ELR (cell line): ENCODE data around the gene OR2A12.
"Not testable (repeated sequence)": the region's sequence is repeated elsewhere in the genome, so short reads cannot be mapped to it uniquely, and the experiment has no call there.

Experiments
- DNase-seq: peaks from one replicate; pipeline ENCODE4 v3.0.0-alpha.2; 2015; ENCODE audit warnings: low read depth

OR2A12 gene

DNA sequence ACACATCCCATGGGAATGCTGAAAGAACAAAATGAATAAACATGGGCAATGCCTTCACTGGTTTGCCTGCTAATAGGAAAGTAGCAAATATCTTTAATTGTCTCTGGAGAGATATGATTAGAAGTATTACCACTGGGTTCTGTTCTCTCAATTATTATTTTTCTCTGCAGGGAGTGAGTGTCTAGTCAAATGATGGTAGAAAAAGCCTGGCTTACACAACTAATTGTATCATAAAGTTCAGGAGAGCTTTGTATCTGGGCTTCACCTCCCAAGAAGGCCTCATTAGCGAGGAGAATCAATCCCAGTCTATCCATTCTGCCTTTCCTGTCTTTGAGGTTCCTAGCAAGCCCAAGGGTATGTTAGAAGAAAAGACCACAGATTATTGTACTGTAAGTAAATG, 36.8 kb downstream of the OR2A12 start, which contains the start of gene OR2A14:
Gene OR2A14, plus strand, starts transcription at position 301 of the 400 bp plus-strand sequence. CDS start 5,937 bp downstream, outside the sequence.
- DNase-seq: no peak

- DNase-seq: peak; percentile 67
These were observed 41.7 kb downstream of the OR2A12 start for GRCh38 chr7:144127714-144128334.

DNA sequence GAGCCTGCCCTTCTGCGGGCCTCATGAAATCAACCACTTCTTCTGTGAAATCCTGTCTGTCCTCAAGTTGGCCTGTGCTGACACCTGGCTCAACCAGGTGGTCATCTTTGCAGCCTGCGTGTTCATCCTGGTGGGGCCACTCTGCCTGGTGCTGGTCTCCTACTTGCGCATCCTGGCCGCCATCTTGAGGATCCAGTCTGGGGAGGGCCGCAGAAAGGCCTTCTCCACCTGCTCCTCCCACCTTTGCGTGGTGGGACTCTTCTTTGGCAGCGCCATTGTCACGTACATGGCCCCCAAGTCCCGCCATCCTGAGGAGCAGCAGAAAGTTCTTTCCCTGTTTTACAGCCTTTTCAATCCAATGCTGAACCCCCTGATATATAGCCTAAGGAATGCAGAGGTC, 43.5 kb downstream of the OR2A12 start:
- DNase-seq: not testable (repeated sequence)

GRCh38 chr7:144130730-144131129, 44.7 kb downstream of the OR2A12 start:
- no peak for DNase-seq

DNA sequence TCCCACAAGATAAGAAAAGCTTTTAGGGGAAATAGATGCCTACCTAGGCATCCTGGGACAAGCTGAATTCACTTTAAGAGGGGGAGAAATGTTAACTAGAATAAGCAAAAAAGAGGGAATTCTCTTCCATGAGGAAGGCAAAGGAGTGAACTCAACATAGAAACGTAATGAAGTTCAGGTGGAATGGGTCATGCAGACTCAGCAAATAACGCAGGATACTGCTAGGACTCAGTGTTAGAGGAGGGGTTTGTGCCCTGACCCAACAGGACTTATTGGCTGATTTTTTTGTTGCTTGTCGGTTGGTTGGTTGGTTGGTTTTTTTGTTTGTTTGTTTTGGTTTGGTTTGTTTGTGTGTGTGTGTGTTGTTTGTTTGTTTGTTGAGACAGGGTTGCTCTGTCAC, 46.2 kb downstream of the OR2A12 start:
- no peak for DNase-seq

DNA sequence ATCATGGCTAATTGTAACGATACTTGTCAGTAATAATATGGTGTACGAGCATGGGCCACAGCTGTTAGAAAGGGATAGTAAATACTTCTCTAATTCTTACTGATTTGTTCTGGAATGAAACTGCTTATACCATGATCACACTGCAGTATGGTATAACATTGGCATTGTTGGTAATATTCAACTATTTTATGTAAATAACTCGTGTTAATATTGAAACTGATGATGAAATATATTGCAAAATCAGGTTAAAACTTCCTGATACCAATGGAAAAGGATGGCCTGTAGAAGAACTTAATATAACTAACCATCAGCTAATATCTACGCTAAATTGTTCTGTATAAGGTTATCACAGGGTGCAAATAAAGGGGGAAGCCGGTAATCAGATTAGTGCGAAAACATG, 47.2 kb downstream of the OR2A12 start:
- no peak for DNase-seq

- no peak for DNase-seq
These were observed 48.0 kb downstream of the OR2A12 start for GRCh38 chr7:144134116-144134515.

DNA sequence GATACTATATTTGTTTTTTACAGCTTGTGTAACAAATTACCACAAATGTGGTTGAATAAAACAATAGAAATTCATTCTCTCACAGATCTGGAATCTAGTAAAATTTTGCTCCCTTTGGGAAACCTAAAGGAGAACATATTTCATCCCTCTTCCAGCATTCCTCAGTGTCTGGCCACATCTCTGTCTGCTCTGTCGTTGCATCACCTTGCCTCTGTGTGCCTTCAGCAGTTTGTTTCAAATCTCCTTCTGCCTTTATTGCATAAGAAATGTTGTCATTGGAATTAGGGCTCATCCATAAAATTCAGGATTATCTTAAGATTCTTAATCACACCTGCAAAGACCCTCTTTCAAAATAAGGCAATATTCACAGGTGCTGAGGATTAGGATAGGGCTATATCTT, 51.4 kb downstream of the OR2A12 start:
- DNase-seq: no peak

DNA sequence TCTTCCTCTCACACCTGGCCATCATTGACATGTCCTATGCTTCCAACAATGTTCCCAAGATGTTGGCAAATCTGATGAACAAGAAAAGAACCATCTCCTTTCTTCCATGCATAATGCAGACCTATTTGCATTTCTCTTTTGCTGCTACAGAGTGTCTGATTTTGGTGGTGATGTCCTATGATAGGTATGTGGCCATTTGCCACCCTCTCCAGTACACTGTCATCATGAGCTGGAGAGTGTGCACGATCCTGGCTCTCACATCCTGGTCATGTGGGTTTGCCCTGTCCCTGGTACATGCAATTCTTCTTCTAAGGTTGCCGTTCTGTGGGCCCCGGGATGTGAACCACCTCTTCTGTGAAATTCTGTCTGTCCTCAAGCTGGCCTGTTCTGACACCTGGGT, 56.1 kb downstream of the OR2A12 start:
- DNase-seq: no peak

DNA sequence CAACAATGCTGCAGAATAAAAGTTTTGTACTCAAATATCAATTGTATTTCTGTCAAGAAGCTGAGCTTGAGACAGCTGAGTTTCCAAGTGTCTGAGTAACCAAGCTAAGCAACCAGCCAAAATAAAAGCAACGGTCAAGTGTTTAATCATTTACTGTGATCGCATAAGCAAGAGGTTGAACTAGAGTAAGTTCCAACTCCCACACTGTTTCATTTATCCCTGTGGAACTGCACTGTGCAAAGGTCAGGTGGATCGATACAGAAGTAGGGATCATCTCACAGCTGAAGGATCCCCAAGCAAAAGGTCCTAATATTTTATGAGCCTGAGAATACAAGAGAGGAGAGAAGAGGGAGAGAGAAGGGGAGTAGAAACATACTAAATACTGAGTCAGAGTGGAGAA, 58.3 kb downstream of the OR2A12 start:
- DNase-seq: no peak

DNA sequence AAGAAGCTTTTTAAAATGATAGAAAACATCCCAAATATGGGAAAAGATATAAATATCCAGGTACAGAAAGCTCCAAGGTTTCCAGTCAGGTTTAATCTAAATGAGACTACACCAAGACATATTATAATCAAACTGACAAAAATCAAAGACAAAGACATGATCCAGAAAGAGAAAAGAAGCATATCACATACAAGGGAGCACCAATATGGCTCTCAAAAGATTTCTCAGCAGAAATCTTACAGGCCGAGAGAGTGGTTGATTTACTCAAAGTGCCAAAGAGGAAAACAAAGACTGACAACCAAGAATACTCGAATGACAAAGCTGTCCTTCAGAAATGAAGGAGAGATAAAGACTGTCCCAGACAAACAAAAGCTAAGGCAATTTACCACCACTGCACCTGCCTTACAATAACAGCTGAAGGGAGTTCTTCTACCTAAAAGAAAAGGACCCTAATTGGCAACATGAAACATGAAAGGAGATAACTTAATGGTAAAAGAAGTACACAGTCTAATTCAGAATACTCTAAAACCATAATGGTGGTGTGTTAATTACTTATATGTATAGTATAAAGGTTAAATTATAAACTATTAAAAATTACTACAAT, 62.2 kb downstream of the OR2A12 start:
- no peak for DNase-seq
